ENCODE data around the gene C5orf63.
"Not testable (repeated sequence)": the region's sequence is repeated elsewhere in the genome, so short reads cannot be mapped to it uniquely, and the experiment has no call there.

The C5orf63 gene

DNA sequence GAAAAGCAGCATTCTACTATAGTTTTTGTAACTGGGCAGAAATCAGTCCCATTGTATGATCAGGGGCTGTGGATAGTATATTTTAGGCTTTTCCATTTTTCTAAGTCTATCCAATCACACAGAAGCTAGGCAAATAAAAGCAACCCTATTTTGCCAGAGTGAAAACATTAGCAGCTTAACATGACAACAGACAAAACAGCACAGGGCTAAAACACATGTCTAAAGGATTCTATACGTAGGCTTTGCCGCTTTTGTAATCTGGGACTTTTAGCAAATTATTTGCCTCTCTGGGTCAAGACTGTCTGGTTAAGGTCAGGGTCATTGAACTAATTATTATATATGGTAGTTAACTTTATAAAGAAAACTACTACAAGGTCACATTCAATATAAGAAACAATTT, 47.1 kb downstream of the C5orf63 start:
- H3K4me1 ChIP-seq (ENCODE audit: insufficient read depth, low read length, poor library complexity, severe bottlenecking): peaks cover 33% of the 10 kb centered on the region
- H3K4me3 ChIP-seq (ENCODE audit: low read length, poor library complexity, severe bottlenecking): peak overlapping the region; percentile 33
- peak overlapping the region; percentile 98 for H3K4me2 ChIP-seq (ENCODE audit: low read depth, low read length, poor library complexity, severe bottlenecking)
- peaks cover 41% of the 10 kb centered on the region for H3K79me2 ChIP-seq (ENCODE audit: insufficient read depth, low read length)
- no peak overlapping the region for H2AFZ ChIP-seq (ENCODE audit: low read length)
- peaks cover 3% of the 10 kb centered on the region for H4K20me1 ChIP-seq (ENCODE audit: insufficient read depth, low read length, poor library complexity, severe bottlenecking)
- H3K27me3 ChIP-seq (ENCODE audit: insufficient read depth, low read length, poor library complexity, severe bottlenecking): no peaks in the 10 kb centered on the region
- H3F3A ChIP-seq (ENCODE audit: low read depth): no peaks in the 10 kb centered on the region
- no peaks in the 10 kb centered on the region for H3K9me2 ChIP-seq (replicated peaks; ENCODE audit: low read depth, low read length)
- H3K9me3 ChIP-seq (ENCODE audit: insufficient read depth, low read depth, low read length): no peaks in the 10 kb centered on the region
- H3K36me3 ChIP-seq (ENCODE audit: insufficient read depth, low read length): no peaks in the 10 kb centered on the region
- peak overlapping the region; percentile 44 for H3K9ac ChIP-seq (ENCODE audit: low read depth, low read length, poor library complexity, severe bottlenecking)
- no peak for TF ChIP-seq EZH2phosphoT487 (IDR thresholded peaks at IDR 0.05; ENCODE audit: borderline replicate concordance)
- TF ChIP-seq, protein P1, sequence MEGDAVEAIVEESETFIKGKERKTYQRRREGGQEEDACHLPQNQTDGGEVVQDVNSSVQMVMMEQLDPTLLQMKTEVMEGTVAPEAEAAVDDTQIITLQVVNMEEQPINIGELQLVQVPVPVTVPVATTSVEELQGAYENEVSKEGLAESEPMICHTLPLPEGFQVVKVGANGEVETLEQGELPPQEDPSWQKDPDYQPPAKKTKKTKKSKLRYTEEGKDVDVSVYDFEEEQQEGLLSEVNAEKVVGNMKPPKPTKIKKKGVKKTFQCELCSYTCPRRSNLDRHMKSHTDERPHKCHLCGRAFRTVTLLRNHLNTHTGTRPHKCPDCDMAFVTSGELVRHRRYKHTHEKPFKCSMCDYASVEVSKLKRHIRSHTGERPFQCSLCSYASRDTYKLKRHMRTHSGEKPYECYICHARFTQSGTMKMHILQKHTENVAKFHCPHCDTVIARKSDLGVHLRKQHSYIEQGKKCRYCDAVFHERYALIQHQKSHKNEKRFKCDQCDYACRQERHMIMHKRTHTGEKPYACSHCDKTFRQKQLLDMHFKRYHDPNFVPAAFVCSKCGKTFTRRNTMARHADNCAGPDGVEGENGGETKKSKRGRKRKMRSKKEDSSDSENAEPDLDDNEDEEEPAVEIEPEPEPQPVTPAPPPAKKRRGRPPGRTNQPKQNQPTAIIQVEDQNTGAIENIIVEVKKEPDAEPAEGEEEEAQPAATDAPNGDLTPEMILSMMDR (conservative IDR thresholded peaks at IDR 0.05; ENCODE audit: low read length): no peak

GRCh38 chr5:127025467-127025866, 47.8 kb downstream of the C5orf63 start:
- peaks cover 3% of the 10 kb centered on the region for H4K20me1 ChIP-seq (ENCODE audit: insufficient read depth, low read length, poor library complexity, severe bottlenecking)
- H3K79me2 ChIP-seq (ENCODE audit: insufficient read depth, low read length): peaks cover 41% of the 10 kb centered on the region
- H3K9ac ChIP-seq (ENCODE audit: low read depth, low read length, poor library complexity, severe bottlenecking): peak overlapping the region; percentile 44
- no peak for TF ChIP-seq EZH2phosphoT487 (IDR thresholded peaks at IDR 0.05; ENCODE audit: borderline replicate concordance)
- TF ChIP-seq, protein P1 (conservative IDR thresholded peaks at IDR 0.05; ENCODE audit: low read length): no peak
- no peaks in the 10 kb centered on the region for H3K36me3 ChIP-seq (ENCODE audit: insufficient read depth, low read length)
- H2AFZ ChIP-seq (ENCODE audit: low read length): no peak overlapping the region
- no peaks in the 10 kb centered on the region for H3K27me3 ChIP-seq (ENCODE audit: insufficient read depth, low read length, poor library complexity, severe bottlenecking)
- no peaks in the 10 kb centered on the region for H3K9me2 ChIP-seq (replicated peaks; ENCODE audit: low read depth, low read length)
- H3F3A ChIP-seq (ENCODE audit: low read depth): no peaks in the 10 kb centered on the region
- H3K9me3 ChIP-seq (ENCODE audit: insufficient read depth, low read depth, low read length): no peaks in the 10 kb centered on the region
- peak overlapping the region; percentile 98 for H3K4me2 ChIP-seq (ENCODE audit: low read depth, low read length, poor library complexity, severe bottlenecking)
- H3K4me3 ChIP-seq (ENCODE audit: low read length, poor library complexity, severe bottlenecking): no peak overlapping the region
- peaks cover 33% of the 10 kb centered on the region for H3K4me1 ChIP-seq (ENCODE audit: insufficient read depth, low read length, poor library complexity, severe bottlenecking)

GRCh38 chr5:127024821-127025220, 48.5 kb downstream of the C5orf63 start:
- H3K4me2 ChIP-seq (ENCODE audit: low read depth, low read length, poor library complexity, severe bottlenecking): peak overlapping the region; percentile 34
- no peak overlapping the region for H2AFZ ChIP-seq (ENCODE audit: low read length)
- H3K9ac ChIP-seq (ENCODE audit: low read depth, low read length, poor library complexity, severe bottlenecking): no peak overlapping the region
- H3K36me3 ChIP-seq (ENCODE audit: insufficient read depth, low read length): no peaks in the 10 kb centered on the region
- H3K4me3 ChIP-seq (ENCODE audit: low read length, poor library complexity, severe bottlenecking): no peak overlapping the region
- H3K4me1 ChIP-seq (ENCODE audit: insufficient read depth, low read length, poor library complexity, severe bottlenecking): peaks cover 33% of the 10 kb centered on the region
- H3K79me2 ChIP-seq (ENCODE audit: insufficient read depth, low read length): peaks cover 39% of the 10 kb centered on the region
- TF ChIP-seq, protein P1 (conservative IDR thresholded peaks at IDR 0.05; ENCODE audit: low read length): no peak
- no peak for TF ChIP-seq EZH2phosphoT487 (IDR thresholded peaks at IDR 0.05; ENCODE audit: borderline replicate concordance)
- H4K20me1 ChIP-seq (ENCODE audit: insufficient read depth, low read length, poor library complexity, severe bottlenecking): peaks cover 3% of the 10 kb centered on the region
- no peaks in the 10 kb centered on the region for H3F3A ChIP-seq (ENCODE audit: low read depth)
- no peaks in the 10 kb centered on the region for H3K27me3 ChIP-seq (ENCODE audit: insufficient read depth, low read length, poor library complexity, severe bottlenecking)
- no peaks in the 10 kb centered on the region for H3K9me2 ChIP-seq (replicated peaks; ENCODE audit: low read depth, low read length)
- H3K9me3 ChIP-seq (ENCODE audit: insufficient read depth, low read depth, low read length): no peaks in the 10 kb centered on the region

DNA sequence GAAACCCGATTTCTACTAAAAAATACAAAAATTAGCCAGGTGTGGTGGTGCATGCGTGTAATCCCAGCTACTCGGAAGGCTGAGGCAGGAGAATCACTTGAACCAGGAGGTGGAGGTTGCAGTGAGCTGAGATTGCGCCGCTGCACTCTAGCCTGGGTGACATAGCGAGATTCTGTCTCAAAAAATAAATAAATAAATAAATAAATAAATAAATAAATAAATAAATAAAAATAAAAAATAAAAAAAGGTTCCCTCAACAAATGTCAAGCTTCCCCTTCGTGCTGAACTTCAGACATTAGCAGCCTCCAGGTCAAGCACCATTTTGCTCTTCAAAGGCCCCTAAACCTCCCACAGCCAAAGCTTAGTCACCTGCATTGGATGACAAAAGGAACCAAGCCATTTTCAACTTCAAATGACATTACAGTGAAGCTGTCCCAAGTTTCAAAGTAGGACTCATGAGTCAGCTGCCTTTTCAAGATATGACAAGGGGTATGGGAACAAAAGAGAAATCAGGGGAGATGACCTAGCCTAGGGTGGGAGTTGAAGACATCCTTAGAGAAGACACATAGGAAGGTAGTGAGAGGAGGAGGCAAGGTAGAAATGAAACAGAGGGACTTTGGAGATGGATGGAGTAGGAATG, 49.6 kb downstream of the C5orf63 start:
- not testable (repeated sequence) for H2AFZ ChIP-seq (ENCODE audit: low read length); H3F3A ChIP-seq (ENCODE audit: low read depth); H3K9me2 ChIP-seq (replicated peaks; ENCODE audit: low read depth, low read length); H3K36me3 ChIP-seq (ENCODE audit: insufficient read depth, low read length); H3K9ac ChIP-seq (ENCODE audit: low read depth, low read length, poor library complexity, severe bottlenecking); H3K27me3 ChIP-seq (ENCODE audit: insufficient read depth, low read length, poor library complexity, severe bottlenecking); H3K4me3 ChIP-seq (ENCODE audit: low read length, poor library complexity, severe bottlenecking); H4K20me1 ChIP-seq (ENCODE audit: insufficient read depth, low read length, poor library complexity, severe bottlenecking); H3K9me3 ChIP-seq (ENCODE audit: insufficient read depth, low read depth, low read length)
- Histone ChIP-seq H3K79me2 (ENCODE audit: insufficient read depth, low read length) (peaks cover 28% of the 10 kb centered on the region), H3K4me1 (ENCODE audit: insufficient read depth, low read length, poor library complexity, severe bottlenecking) (peaks cover 27% of the 10 kb centered on the region), H3K4me2 (ENCODE audit: low read depth, low read length, poor library complexity, severe bottlenecking) (peak overlapping the region; percentile 34)

All from Loucy (cell line).